Colonic mucosa (tissue), 4 donors: ENCODE results near the gene MYO10. TPM values are rescaled to one million over a fixed set of nuclear protein-coding genes. Genes with fewer than 3 reads are reported as not detected.

ENCODE experiments used
- DNase-seq: peaks from one replicate; pipeline ENCODE4 v3.0.0-alpha.2; 2020
- H3K27ac ChIP-seq: fragments of 200-600 bp; one replicate; pipeline ENCODE4 v1.8.0; 2021
- H3K27me3 ChIP-seq: fragments of 200-600 bp; one replicate; pipeline ENCODE4 v1.8.0; 2021
- H3K36me3 ChIP-seq: fragments of 200-600 bp; one replicate; pipeline ENCODE4 v1.8.0; 2021
- H3K4me1 ChIP-seq: fragments of 200-600 bp; one replicate; pipeline ENCODE4 v1.8.0; 2021; ENCODE audit warnings: mild to moderate bottlenecking
- H3K4me3 ChIP-seq: fragments of 200-600 bp; one replicate; pipeline ENCODE4 v1.8.0; 2021
- H3K9ac ChIP-seq, 2 donors: one replicate each; pipeline ENCODE4 v1.7.0; 2013; ENCODE audit warnings: control low read depth in 2 of 2, low read depth in 2 of 2, low read length in 2 of 2
- H3K9me3 ChIP-seq: fragments of 200-600 bp; one replicate; pipeline ENCODE4 v1.8.0; 2021
- CTCF ChIP-seq: fragments of 200-600 bp; IDR thresholded peaks from one replicate; pipeline ENCODE4 v1.8.0; 2022; ENCODE audit warnings: antibody characterized with exemption, mild to moderate bottlenecking
- intact Hi-C: fragments of 100-400 bp; cut with DNase I; formaldehyde crosslinking; loops from one replicate; pipeline ENCODE4 v1.14.1; 2022
- total RNA-seq, 2 donors: library from RNA; stranded (reverse); fragmentation: NEBNext Ultra II Directional in 1 of 2; extraction: Animal tissue kit (Norgen Biotek cat#: 25700) in 1 of 2; gene quantifications; one replicate each; pipeline ENCODE4 v1.2.1, GENCODE V29; 2021
- donor health status: healthy.
- donor health status: DM: no; HTN: no; CAD: no.
- donor health status: DM: no; HTN: no; CAD: no.

The MYO10 gene
- total RNA-seq, 2 donors from 2014 or later: 57.9 to 61.9 TPM

- H3K4me3 ChIP-seq: no peak overlapping the region
- H3K4me1 ChIP-seq: no peaks in the 10 kb centered on the region
- no peaks in the 10 kb centered on the region for H3K36me3 ChIP-seq
- H3K9me3 ChIP-seq: no peaks in the 10 kb centered on the region
- intact Hi-C loops: no loop called here
- no peaks in the 10 kb centered on the region for H3K27me3 ChIP-seq
- H3K9ac ChIP-seq: no peak overlapping the region
- no peak for TF ChIP-seq CTCF
- H3K27ac ChIP-seq: no peak overlapping the region
- DNase-seq: no peak
These were observed 127.1 kb downstream of the MYO10 start for GRCh38 chr5:16809010-16809394.

DNA sequence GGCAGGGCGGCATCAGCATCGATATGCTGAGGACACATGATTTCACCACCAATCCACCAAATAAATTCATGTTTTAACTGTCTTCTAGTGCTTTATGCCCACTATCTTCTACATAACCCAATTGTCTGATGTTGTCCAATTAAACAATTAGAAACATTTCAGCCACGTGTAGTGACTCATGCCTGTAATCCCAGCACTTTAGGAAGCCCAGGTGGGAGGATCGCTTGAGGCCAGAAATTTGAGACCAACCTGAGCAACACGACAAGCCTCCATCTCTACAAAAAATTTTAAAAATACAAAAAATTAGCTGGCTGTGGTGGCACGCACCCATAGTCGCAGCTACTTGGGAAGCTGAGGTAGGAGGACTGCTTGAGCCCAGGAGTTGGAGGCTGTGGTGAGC lies 128.1 kb downstream of the MYO10 start:
- no peaks in the 10 kb centered on the region for H3K36me3 ChIP-seq
- H3K9ac ChIP-seq: no peak overlapping the region
- no peak overlapping the region for H3K27ac ChIP-seq
- no peak overlapping the region for H3K4me3 ChIP-seq
- intact Hi-C loops: no loop called here
- no peak for DNase-seq
- H3K27me3 ChIP-seq: no peaks in the 10 kb centered on the region
- no peaks in the 10 kb centered on the region for H3K9me3 ChIP-seq
- no peak for TF ChIP-seq CTCF
- H3K4me1 ChIP-seq: no peaks in the 10 kb centered on the region

DNA sequence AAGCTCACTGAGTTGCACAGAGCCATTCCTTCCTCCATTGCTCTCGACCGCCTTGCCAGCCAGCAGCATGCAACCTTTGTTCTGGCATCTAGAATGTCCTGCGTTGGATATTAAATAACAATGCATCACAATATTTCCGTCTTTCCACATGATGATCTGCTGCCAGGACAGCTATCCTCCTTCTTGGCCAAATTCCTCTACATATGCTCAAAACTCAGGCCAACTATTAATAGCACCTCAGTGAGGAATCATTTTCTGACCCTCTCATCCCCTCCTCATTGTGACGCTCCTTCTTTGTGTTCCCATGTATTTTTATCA lies 128.6 kb downstream of the MYO10 start:
- intact Hi-C loops: no loop called here
- no peaks in the 10 kb centered on the region for H3K4me1 ChIP-seq
- H3K4me3 ChIP-seq: no peak overlapping the region
- no peaks in the 10 kb centered on the region for H3K36me3 ChIP-seq
- no peak for DNase-seq
- no peak overlapping the region for H3K9ac ChIP-seq
- TF ChIP-seq CTCF: no peak
- H3K27me3 ChIP-seq: no peaks in the 10 kb centered on the region
- H3K27ac ChIP-seq: no peak overlapping the region
- no peaks in the 10 kb centered on the region for H3K9me3 ChIP-seq

GRCh38 chr5:16806711-16807546 lies 129.2 kb downstream of the MYO10 start:
- Histone ChIP-seq H3K27me3 (no peaks in the 10 kb centered on the region), H3K27ac (no peak overlapping the region), H3K9me3 (no peaks in the 10 kb centered on the region), H3K9ac (no peak overlapping the region), H3K36me3 (no peaks in the 10 kb centered on the region), H3K4me1 (no peaks in the 10 kb centered on the region), H3K4me3 (no peak overlapping the region)
- TF ChIP-seq CTCF: no peak
- intact Hi-C loops: no loop called here
- no peak for DNase-seq

DNA sequence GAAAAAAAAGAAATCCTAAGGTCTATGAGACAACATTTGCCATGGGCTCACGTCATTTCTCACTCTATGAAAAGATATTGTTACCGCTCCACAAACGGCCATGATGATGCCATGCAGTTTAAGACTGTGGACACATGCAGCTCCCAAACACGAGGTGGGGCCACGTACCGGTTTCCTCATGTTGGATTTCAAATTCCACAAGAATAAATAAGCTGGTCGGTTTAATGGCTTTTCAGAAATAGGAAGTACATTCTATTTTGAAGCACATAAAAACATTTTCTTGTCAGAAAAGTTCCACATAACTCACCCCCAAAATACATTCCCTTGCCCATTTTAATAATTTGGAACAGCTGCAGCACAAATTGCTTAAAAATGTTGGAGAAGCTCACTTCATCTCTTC lies 130.6 kb downstream of the MYO10 start:
- Histone ChIP-seq H3K27ac (no peak overlapping the region), H3K27me3 (no peaks in the 10 kb centered on the region), H3K4me3 (no peak overlapping the region), H3K4me1 (no peaks in the 10 kb centered on the region), H3K9me3 (no peaks in the 10 kb centered on the region), H3K9ac (no peak overlapping the region), H3K36me3 (no peaks in the 10 kb centered on the region)
- DNase-seq: no peak
- TF ChIP-seq CTCF: no peak
- intact Hi-C loops: no loop called here
